DMS153 treated with DMSO at 0.1 percent for 48 hours (cell line): ENCODE data around the gene TTC31.
"Not testable (repeated sequence)": the region's sequence is repeated elsewhere in the genome, so short reads cannot be mapped to it uniquely, and the experiment has no call there.

Source experiments
- DNase-seq: peaks from one replicate; lab custom pipeline; 2025; ENCODE audit not compliant: unreplicated experiment; lab: John Stamatoyannopoulos, UW

Gene TTC31

GRCh38 chr2:74482801-74483674, at the start of gene TTC31, which contains the start of gene CCDC142:
Gene TTC31 (plus strand): TSS chr2:74483081. CDS start chr2:74483096, 15 bp downstream.
Gene CCDC142 (minus strand): TSS chr2:74482998. CDS start chr2:74482837, 161 bp downstream.
- DNase-seq = peak; percentile 98

GRCh38 chr2:74436111-74436805, 46.6 kb upstream of the TTC31 start:
- no peak for DNase-seq

GRCh38 chr2:74436848-74437695, 45.8 kb upstream of the TTC31 start:
- no peak for DNase-seq

GRCh38 chr2:74438248-74438647, 44.6 kb upstream of the TTC31 start:
- no peak for DNase-seq

- no peak for DNase-seq
Observed at GRCh38 chr2:74439373-74439772, 43.5 kb upstream of the TTC31 start.

GRCh38 chr2:74439803-74440377, 43.0 kb upstream of the TTC31 start:
- no peak for DNase-seq

GRCh38 chr2:74440378-74441169, 42.3 kb upstream of the TTC31 start:
- DNase-seq = peak; percentile 77

- no peak for DNase-seq
Observed at GRCh38 chr2:74441170-74441689, 41.7 kb upstream of the TTC31 start.

- peak; percentile 33 for DNase-seq
Observed at GRCh38 chr2:74441690-74442482, 41.0 kb upstream of the TTC31 start, which contains the start of gene RTKN. Gene RTKN (minus strand): TSS chr2:74441937. CDS start chr2:74441816, 121 bp downstream.

GRCh38 chr2:74442483-74443297, 40.2 kb upstream of the TTC31 start:
- not testable (repeated sequence) for DNase-seq

- DNase-seq = no peak
Observed at GRCh38 chr2:74444498-74445318, 38.2 kb upstream of the TTC31 start.

GRCh38 chr2:74447230-74447999, 35.5 kb upstream of the TTC31 start:
- no peak for DNase-seq

- DNase-seq = no peak
Observed at GRCh38 chr2:74448771-74449170, 34.1 kb upstream of the TTC31 start.

GRCh38 chr2:74450570-74451190, 32.2 kb upstream of the TTC31 start:
- DNase-seq = no peak

GRCh38 chr2:74454654-74455511, 28.0 kb upstream of the TTC31 start, which contains the start of gene INO80B:
Gene INO80B (plus strand): TSS chr2:74455087. CDS start chr2:74455117, 30 bp downstream.
- DNase-seq = peak; percentile 93
